Measurements from ENCODE around the gene CCDC40.

GRCh38 chr17:80002070-80002641, 34.3 kb upstream of the CCDC40 start:
- TF ChIP-seq CTCF (IDR thresholded peaks at IDR 0.05): no peak
- no peak for TF ChIP-seq POLR2A (IDR thresholded peaks at IDR 0.05)

All from thyroid gland (tissue), 4 donors.